ENCODE data around the gene STX18.

Gene STX18

GRCh38 chr4:4418676-4419390, 123.0 kb downstream of the STX18 start:
- DNase-seq (ENCODE audit: low read depth in 3 of 3) = no peak

GRCh38 chr4:4417886-4418285, 124.0 kb downstream of the STX18 start:
- DNase-seq (ENCODE audit: low read depth in 3 of 3) = no peak

- no peak for DNase-seq (ENCODE audit: low read depth in 3 of 3)
These were observed 124.9 kb downstream of the STX18 start for GRCh38 chr4:4416981-4417380.

GRCh38 chr4:4415806-4416805, 125.7 kb downstream of the STX18 start:
- no peak for DNase-seq (ENCODE audit: low read depth in 3 of 3)

GRCh38 chr4:4415107-4415805, 126.6 kb downstream of the STX18 start:
- DNase-seq (ENCODE audit: low read depth in 3 of 3) = no peak

GRCh38 chr4:4413806-4414205, 128.0 kb downstream of the STX18 start:
- no peak for DNase-seq (ENCODE audit: low read depth in 3 of 3)

- no peak for DNase-seq (ENCODE audit: low read depth in 3 of 3)
These were observed 128.5 kb downstream of the STX18 start for GRCh38 chr4:4413373-4413725.

GRCh38 chr4:4412641-4413372, 129.0 kb downstream of the STX18 start:
- no peak for DNase-seq (ENCODE audit: low read depth in 3 of 3)

GRCh38 chr4:4411906-4412305, 129.9 kb downstream of the STX18 start:
- no peak for DNase-seq (ENCODE audit: low read depth in 3 of 3)

- no peak for DNase-seq (ENCODE audit: low read depth in 3 of 3)
These were observed 131.6 kb downstream of the STX18 start for GRCh38 chr4:4410271-4410670.

GRCh38 chr4:4409416-4410115, 132.3 kb downstream of the STX18 start:
- no peak for DNase-seq (ENCODE audit: low read depth in 3 of 3)

GRCh38 chr4:4408576-4409335, 133.1 kb downstream of the STX18 start:
- DNase-seq (ENCODE audit: low read depth in 3 of 3) = no peak

GRCh38 chr4:4408132-4408523, 133.7 kb downstream of the STX18 start:
- DNase-seq (ENCODE audit: low read depth in 3 of 3) = no peak

GRCh38 chr4:4407299-4408131, 134.3 kb downstream of the STX18 start:
- DNase-seq (ENCODE audit: low read depth in 3 of 3) = no peak

- DNase-seq (ENCODE audit: low read depth in 3 of 3) = no peak
These were observed 135.2 kb downstream of the STX18 start for GRCh38 chr4:4406455-4407298.

- DNase-seq (ENCODE audit: low read depth in 3 of 3) = no peak
These were observed 136.4 kb downstream of the STX18 start for GRCh38 chr4:4405358-4405962.

- no peak for DNase-seq (ENCODE audit: low read depth in 3 of 3)
These were observed 138.9 kb downstream of the STX18 start for GRCh38 chr4:4402966-4403365.

- no peak for DNase-seq (ENCODE audit: low read depth in 3 of 3)
These were observed 140.8 kb downstream of the STX18 start for GRCh38 chr4:4401036-4401435.

Data from stimulated activated CD4-positive, alpha-beta T cell treated with anti-CD3 and anti-CD28 coated beads, TNF-alpha, amount 100 ng/mL, for 48 hours (primary cell).